GM19467 (cell line): ENCODE results near the gene DNAJC24.

Experiments
- ATAC-seq: cut with Tn5 transposase; IDR thresholded peaks from one replicate; pipeline ENCODE4 v1.9.1; 2021; ENCODE audit warnings: mild to moderate bottlenecking, moderate library complexity; ENCODE audit not compliant: unreplicated experiment

The DNAJC24 gene

GRCh38 chr11:31480930-31481329 is 111.3 kb downstream of the DNAJC24 start:
- ATAC-seq, result no peak
